GM12891 (cell line): ENCODE results near the gene PCNX2.

Experiments used
- DNase-seq: peaks from one replicate; pipeline ENCODE4 v3.0.0; 2011; ENCODE audit warnings: low spot score; ENCODE audit not compliant: insufficient read length
- FAIRE-seq: peaks from 2 replicates; lab custom pipeline; 2011; peaks lifted over from hg19 to GRCh38; lab: Jason Lieb, UNC
- PAX5 ChIP-seq: IDR thresholded peaks from 2 replicates; pipeline ENCODE4 v1.6.1; 2011; ENCODE audit warnings: low read length, moderate library complexity, mild to moderate bottlenecking; ENCODE audit not compliant: insufficient read depth, severe bottlenecking
- POLR2A ChIP-seq: IDR thresholded peaks from 2 replicates; pipeline ENCODE4 v1.6.1; 2011; ENCODE audit warnings: low read depth, low read length, control low read depth
- POLR2AphosphoS5 ChIP-seq: IDR thresholded peaks from 2 replicates; pipeline ENCODE4 v1.6.1; 2011; ENCODE audit warnings: low read depth, low read length, control low read depth
- POU2F2 ChIP-seq: IDR thresholded peaks from 2 replicates; pipeline ENCODE4 v1.6.1; 2011; ENCODE audit warnings: low read depth, mild to moderate bottlenecking, control low read depth, low read length, moderate library complexity
- SPI1 ChIP-seq: IDR thresholded peaks from 2 replicates; pipeline ENCODE4 v1.6.1; 2011; ENCODE audit warnings: low read depth, low read length, control low read depth
- TAF1 ChIP-seq: IDR thresholded peaks from 2 replicates; pipeline ENCODE4 v1.6.1; 2011; ENCODE audit warnings: low read depth, low read length, control low read depth

The PCNX2 gene

DNA sequence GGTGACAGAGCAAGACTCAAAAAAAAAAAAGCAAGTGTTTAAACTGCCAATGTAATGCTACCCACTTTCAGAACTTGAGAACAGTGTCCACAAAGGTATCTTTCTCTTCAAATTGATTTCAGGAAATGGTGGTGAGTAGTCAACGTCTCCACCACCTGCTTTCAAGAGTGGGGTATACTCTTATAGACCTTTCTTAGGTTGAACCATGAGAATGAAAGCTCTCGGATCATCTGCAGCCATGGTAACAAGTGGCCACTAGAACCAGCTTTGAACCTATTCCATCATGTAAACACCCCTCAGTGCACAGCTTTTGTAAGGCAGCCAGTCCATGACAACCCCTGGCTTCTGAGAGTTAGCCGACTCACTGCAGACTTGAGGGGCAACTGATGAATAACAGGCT is 237.7 kb downstream of the PCNX2 start:
- DNase-seq (no peak), FAIRE-seq (no peak)
- TF ChIP-seq POLR2AphosphoS5, result no peak
- no peak for TF ChIP-seq POU2F2
- TF ChIP-seq TAF1, result no peak
- TF ChIP-seq SPI1, result no peak
- no peak for TF ChIP-seq POLR2A
- TF ChIP-seq PAX5, result no peak

- FAIRE-seq, result no peak
- TF ChIP-seq POU2F2 (no peak), POLR2AphosphoS5 (no peak), TAF1 (no peak), POLR2A (no peak), PAX5 (no peak), SPI1 (no peak)
- no peak for DNase-seq
Observed at GRCh38 chr1:233055879-233056641, 239.5 kb downstream of the PCNX2 start.

DNA sequence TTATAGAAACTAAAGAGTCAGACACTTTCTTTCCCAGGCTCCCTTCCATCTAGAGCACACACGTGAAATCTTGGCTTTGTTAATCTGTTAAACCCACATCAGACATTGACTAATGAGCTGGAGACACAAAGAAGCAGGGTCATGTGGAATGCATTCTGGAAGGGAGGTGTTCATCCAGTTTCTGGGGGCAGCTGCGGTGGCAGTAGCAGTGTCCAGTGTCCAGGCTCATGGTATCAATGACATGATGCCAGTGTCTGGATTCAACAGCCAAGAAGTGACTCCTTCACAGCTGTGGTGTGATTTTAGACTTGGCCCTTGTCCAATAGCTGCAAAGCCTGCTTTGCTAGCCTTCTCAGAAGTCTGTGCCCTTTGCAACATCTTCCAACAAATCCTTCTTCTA is 249.9 kb downstream of the PCNX2 start:
- DNase-seq (no peak), FAIRE-seq (no peak)

DNA sequence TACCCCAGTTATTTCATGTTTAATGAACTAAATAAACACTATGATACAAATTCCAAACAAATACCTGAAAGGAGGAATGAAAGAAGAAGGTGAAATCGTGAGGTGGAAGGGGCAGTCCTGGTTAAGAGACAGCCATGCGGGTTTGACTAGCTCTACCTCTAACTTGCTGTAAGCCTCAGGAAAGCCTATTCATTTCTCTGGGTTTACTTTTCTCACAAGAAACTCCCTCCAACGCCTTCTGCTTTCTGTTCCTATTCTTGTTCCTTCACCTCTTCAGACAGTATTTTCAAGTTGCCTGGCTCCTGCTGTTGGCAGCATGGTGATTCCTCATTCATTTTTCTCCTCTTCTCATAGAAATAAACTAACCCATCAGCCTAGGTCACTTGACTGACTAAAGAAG is 252.7 kb downstream of the PCNX2 start:
- TF ChIP-seq SPI1, result peak; percentile 71
- TF ChIP-seq TAF1, result no peak
- no peak for DNase-seq
- no peak for FAIRE-seq

More for the DNA sequence above, 249.9 kb downstream of the PCNX2 start:
- TF ChIP-seq SPI1 (no peak), POLR2A (no peak), POLR2AphosphoS5 (no peak), TAF1 (no peak), PAX5 (no peak), POU2F2 (no peak)

- FAIRE-seq, result no peak
Observed at GRCh38 chr1:233040494-233040893, 255.0 kb downstream of the PCNX2 start.

DNA sequence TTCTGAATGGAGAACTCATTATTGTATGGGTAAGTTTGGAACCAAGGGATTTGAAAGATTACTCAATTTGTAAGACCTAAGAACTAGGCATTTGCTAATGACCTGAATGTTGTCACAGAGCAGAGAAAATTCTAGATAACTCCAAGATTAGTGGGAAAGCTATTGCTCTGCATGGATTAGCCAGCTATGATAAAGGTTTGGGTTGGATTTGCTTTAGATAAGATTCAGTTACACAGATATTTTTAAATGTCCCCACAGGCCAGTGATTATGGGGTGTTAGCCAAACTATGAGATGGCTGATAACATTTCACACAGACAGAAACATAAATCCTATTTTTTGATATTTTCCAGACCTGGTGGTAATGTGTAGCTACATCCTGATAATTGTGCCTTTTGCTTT is 256.9 kb downstream of the PCNX2 start:
- TF ChIP-seq TAF1, result no peak
- no peak for TF ChIP-seq POU2F2
- no peak for TF ChIP-seq PAX5
- no peak for TF ChIP-seq SPI1
- TF ChIP-seq POLR2AphosphoS5, result no peak
- no peak for TF ChIP-seq POLR2A
- DNase-seq, result no peak
- no peak for FAIRE-seq

More at GRCh38 chr1:233040494-233040893, 255.0 kb downstream of the PCNX2 start:
- no peak for DNase-seq
- TF ChIP-seq TAF1 (no peak), POLR2AphosphoS5 (no peak), SPI1 (no peak), POU2F2 (no peak), PAX5 (no peak), POLR2A (no peak)

GRCh38 chr1:233037843-233038242 is 257.7 kb downstream of the PCNX2 start:
- no peak for DNase-seq
- FAIRE-seq, result no peak
- TF ChIP-seq SPI1 (no peak), POLR2A (no peak), PAX5 (no peak), POLR2AphosphoS5 (no peak), TAF1 (no peak), POU2F2 (no peak)

GRCh38 chr1:233034836-233035235 is 260.7 kb downstream of the PCNX2 start:
- no peak for DNase-seq
- TF ChIP-seq SPI1, result no peak
- TF ChIP-seq POLR2A, result no peak
- TF ChIP-seq TAF1, result no peak
- no peak for TF ChIP-seq POLR2AphosphoS5
- no peak for TF ChIP-seq PAX5
- no peak for TF ChIP-seq POU2F2
- no peak for FAIRE-seq

DNA sequence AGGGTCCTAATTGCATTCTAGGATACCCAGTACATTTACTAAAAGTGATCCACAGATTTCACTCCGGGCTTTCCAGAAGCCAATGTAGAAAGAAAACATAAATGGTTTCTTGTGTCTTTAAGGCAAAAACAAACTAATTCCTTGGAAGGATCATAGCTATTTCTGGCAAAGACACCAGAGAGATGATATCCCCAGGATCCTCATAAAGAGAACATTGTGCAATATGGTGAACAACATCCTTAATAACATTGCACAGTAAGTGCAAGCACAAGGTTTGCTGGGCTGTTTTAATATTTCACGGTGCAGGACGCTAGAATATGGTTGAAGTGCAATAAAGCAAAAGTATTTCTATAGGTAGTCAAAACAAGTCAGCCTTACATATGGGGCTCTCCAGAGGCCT is 262.2 kb downstream of the PCNX2 start:
- FAIRE-seq (no peak), DNase-seq (no peak)
- TF ChIP-seq TAF1 (no peak), PAX5 (no peak), POU2F2 (no peak), POLR2AphosphoS5 (no peak), SPI1 (no peak)
